AG20443 (cell line): Measurements from ENCODE around the gene RIGI.
A peak's percentile ranks its signal among the peaks of the same experiment; 100 is the strongest.
"Not testable (repeated sequence)": the region's sequence is repeated elsewhere in the genome, so short reads cannot be mapped to it uniquely, and the experiment has no call there.

Experiments used
- DNase-seq: peaks from one replicate; pipeline ENCODE4 v3.0.0; 2012; ENCODE audit warnings: low spot score, mixed read lengths

Gene RIGI

GRCh38 chr9:32526041-32526706 lies at the start of gene RIGI:
Gene RIGI, minus strand, starts transcription at chr9:32526196. Its CDS starts 30 bp downstream, at chr9:32526166.
- peak; percentile 92 for DNase-seq

- DNase-seq: no peak
Observed at GRCh38 chr9:32574858-32575257, 48.9 kb upstream of the RIGI start.

GRCh38 chr9:32573821-32574220 lies 47.8 kb upstream of the RIGI start:
- no peak for DNase-seq

- DNase-seq: peak; percentile 96
Observed at GRCh38 chr9:32572900-32573523, 47.0 kb upstream of the RIGI start, which contains the start of gene NDUFB6. Gene NDUFB6, minus strand, starts transcription at chr9:32573159. Its CDS starts 99 bp downstream, at chr9:32573060.

- peak; percentile 73 for DNase-seq
Observed at GRCh38 chr9:32571969-32572899, 46.2 kb upstream of the RIGI start.

GRCh38 chr9:32570262-32570661 lies 44.3 kb upstream of the RIGI start:
- no peak for DNase-seq

GRCh38 chr9:32566770-32567169 lies 40.8 kb upstream of the RIGI start:
- no peak for DNase-seq

- DNase-seq: no peak
Observed at GRCh38 chr9:32565967-32566366, 40.0 kb upstream of the RIGI start.

- DNase-seq: no peak
Observed at GRCh38 chr9:32558408-32558934, 32.5 kb upstream of the RIGI start.

GRCh38 chr9:32554591-32554990 lies 28.6 kb upstream of the RIGI start:
- no peak for DNase-seq

- DNase-seq: no peak
Observed at GRCh38 chr9:32554107-32554506, 28.1 kb upstream of the RIGI start.

GRCh38 chr9:32552172-32552872 lies 26.3 kb upstream of the RIGI start, which contains the start of the genes SMIM27 and TOPORS:
Gene SMIM27, plus strand, starts transcription at chr9:32552327. Its CDS starts 108 bp downstream, at chr9:32552435.
Gene TOPORS, minus strand, starts transcription at chr9:32552586. Its CDS starts 150 bp downstream, at chr9:32552436.
- DNase-seq: peak; percentile 94

- DNase-seq: peak; percentile 37
Observed at GRCh38 chr9:32551276-32552051, 25.5 kb upstream of the RIGI start.

GRCh38 chr9:32550562-32551275 lies 24.7 kb upstream of the RIGI start:
- DNase-seq: peak; percentile 99

- peak; percentile 18 for DNase-seq
Observed at GRCh38 chr9:32550150-32550561, 24.2 kb upstream of the RIGI start.

- not testable (repeated sequence) for DNase-seq
Observed at GRCh38 chr9:32548213-32548612, 22.2 kb upstream of the RIGI start.

- no peak for DNase-seq
Observed at GRCh38 chr9:32545884-32546283, 19.9 kb upstream of the RIGI start.

GRCh38 chr9:32543047-32543446 lies 17.1 kb upstream of the RIGI start:
- DNase-seq: no peak

- no peak for DNase-seq
Observed at GRCh38 chr9:32533816-32534215, 7.8 kb upstream of the RIGI start.

- DNase-seq: no peak
Observed at GRCh38 chr9:32533336-32533735, 7.3 kb upstream of the RIGI start.
